KBM-7 (cell line): Measurements from ENCODE around the gene BLM.

Experiments
- DNase-seq: peaks from one replicate; pipeline ENCODE4 v3.0.0-alpha.2; 2015
- in situ Hi-C: fragments of 300-500 bp; cut with MboI; formaldehyde crosslinking; loops from 2 replicates; pipeline ENCODE4 v1.14.3; 2020; ENCODE audit warnings: low sequenced_read_pairs, low pct_unique_long_range_greater_than_20kb, mixed read lengths

BLM gene

GRCh38 chr15:90765966-90766365 is 48.8 kb downstream of the BLM start:
- DNase-seq, result no peak
- in situ Hi-C loops, result no loop called here

- in situ Hi-C loops, result no loop called here
Measured at GRCh38 chr15:90769375-90769774, 52.2 kb downstream of the BLM start.

GRCh38 chr15:90773485-90773884 is 56.3 kb downstream of the BLM start:
- in situ Hi-C loops, result no loop called here
- DNase-seq, result no peak

More at GRCh38 chr15:90769375-90769774, 52.2 kb downstream of the BLM start:
- no peak for DNase-seq

- in situ Hi-C loops, result no loop called here
- no peak for DNase-seq
Measured at GRCh38 chr15:90774731-90775514, 57.8 kb downstream of the BLM start.

GRCh38 chr15:90780916-90781315 is 63.8 kb downstream of the BLM start:
- in situ Hi-C loops, result no loop called here
- DNase-seq, result peak; percentile 62

- in situ Hi-C loops, result no loop called here
- no peak for DNase-seq
Measured at GRCh38 chr15:90782442-90782841, 65.3 kb downstream of the BLM start.

- in situ Hi-C loops, result no loop called here
- DNase-seq, result no peak
Measured at GRCh38 chr15:90787881-90788280, 70.7 kb downstream of the BLM start.

GRCh38 chr15:90789462-90789861 is 72.3 kb downstream of the BLM start:
- no peak for DNase-seq

GRCh38 chr15:90790057-90790456 is 72.9 kb downstream of the BLM start:
- in situ Hi-C loops, result no loop called here
- DNase-seq, result no peak

More at GRCh38 chr15:90789462-90789861, 72.3 kb downstream of the BLM start:
- in situ Hi-C loops, result no loop called here

GRCh38 chr15:90790561-90790960 is 73.4 kb downstream of the BLM start:
- DNase-seq, result no peak
- in situ Hi-C loops, result no loop called here

GRCh38 chr15:90794538-90794937 is 77.4 kb downstream of the BLM start:
- in situ Hi-C loops, result no loop called here
- no peak for DNase-seq

GRCh38 chr15:90799639-90800170 is 82.6 kb downstream of the BLM start:
- in situ Hi-C loops, result no loop called here
- no peak for DNase-seq

GRCh38 chr15:90801803-90802202 is 84.7 kb downstream of the BLM start:
- DNase-seq, result no peak
- in situ Hi-C loops, result no loop called here

- in situ Hi-C loops, result no loop called here
- no peak for DNase-seq
Measured at GRCh38 chr15:90807074-90807785, 90.1 kb downstream of the BLM start.

- no peak for DNase-seq
- in situ Hi-C loops, result no loop called here
Measured at GRCh38 chr15:90807786-90808086, 90.6 kb downstream of the BLM start.

GRCh38 chr15:90808517-90809235 is 91.5 kb downstream of the BLM start:
- in situ Hi-C loops, result no loop called here

GRCh38 chr15:90809536-90809935 is 92.4 kb downstream of the BLM start:
- in situ Hi-C loops, result no loop called here
- DNase-seq, result no peak

More at GRCh38 chr15:90808517-90809235, 91.5 kb downstream of the BLM start:
- DNase-seq, result no peak

- DNase-seq, result no peak
- in situ Hi-C loops, result no loop called here
Measured at GRCh38 chr15:90810354-90810753, 93.2 kb downstream of the BLM start.

- DNase-seq, result no peak
- in situ Hi-C loops, result no loop called here
Measured at GRCh38 chr15:90812171-90812957, 95.2 kb downstream of the BLM start.
